GM19324 (cell line): ENCODE measurements around the gene CPNE6.

Experiments used
- ATAC-seq: cut with Tn5 transposase; IDR thresholded peaks from one replicate; pipeline ENCODE4 v1.9.1; 2021; ENCODE audit warnings: mild to moderate bottlenecking, moderate library complexity; ENCODE audit not compliant: unreplicated experiment, low FRiP score

Gene CPNE6

GRCh38 chr14:24082411-24083080, 11.2 kb downstream of the CPNE6 start:
- no peak for ATAC-seq

GRCh38 chr14:24083462-24083861, 12.1 kb downstream of the CPNE6 start:
- ATAC-seq: no peak

- no peak for ATAC-seq
Observed at GRCh38 chr14:24084440-24084839, 13.1 kb downstream of the CPNE6 start.

- no peak for ATAC-seq
Observed at GRCh38 chr14:24085215-24085614, 13.9 kb downstream of the CPNE6 start.

GRCh38 chr14:24086193-24086955, 15.0 kb downstream of the CPNE6 start:
- ATAC-seq: no peak

- no peak for ATAC-seq
Observed at GRCh38 chr14:24087004-24087403, 15.6 kb downstream of the CPNE6 start.

GRCh38 chr14:24088095-24088494, 16.7 kb downstream of the CPNE6 start:
- ATAC-seq: no peak

GRCh38 chr14:24089890-24090289, 18.5 kb downstream of the CPNE6 start:
- ATAC-seq: no peak

- ATAC-seq: no peak
Observed at GRCh38 chr14:24092110-24092504, 20.7 kb downstream of the CPNE6 start.

GRCh38 chr14:24092505-24093206, 21.3 kb downstream of the CPNE6 start:
- no peak for ATAC-seq

- no peak for ATAC-seq
Observed at GRCh38 chr14:24093207-24093900, 22.0 kb downstream of the CPNE6 start.

- ATAC-seq: peak; percentile 59
Observed at GRCh38 chr14:24093901-24094840, 22.8 kb downstream of the CPNE6 start, which contains the start of gene PCK2. PCK2 (plus strand) TSS chr14:24094311; CDS start chr14:24094406, 95 bp downstream.

GRCh38 chr14:24094841-24095270, 23.5 kb downstream of the CPNE6 start:
- no peak for ATAC-seq

- peak; percentile 43 for ATAC-seq
Observed at GRCh38 chr14:24095271-24096068, 24.1 kb downstream of the CPNE6 start.

GRCh38 chr14:24096545-24097181, 25.3 kb downstream of the CPNE6 start:
- no peak for ATAC-seq

- no peak for ATAC-seq
Observed at GRCh38 chr14:24098229-24098926, 27.0 kb downstream of the CPNE6 start.

- no peak for ATAC-seq
Observed at GRCh38 chr14:24098927-24099813, 27.8 kb downstream of the CPNE6 start.
